Adrenal gland (tissue), 5 donors: ENCODE measurements around the gene PCDH18.

ENCODE experiments used
- CTCF ChIP-seq, 6 experiments: fragments of 450-650 bp in 4 of 6; fragments of 200-600 bp in 2 of 6; sonication (generic) in 1 of 6; IDR thresholded peaks; 1 replicate in 5 of 6; 2 replicates in 1 of 6; pipeline versions ENCODE4 v1.5.1 to v1.8.0; 2016 to 2021; ENCODE audit warnings: antibody characterized with exemption in 6 of 6, mild to moderate bottlenecking in 2 of 6, moderate library complexity in 1 of 6
- POLR2A ChIP-seq, 2 donors: fragments of 450-650 bp; IDR thresholded peaks; one replicate each; pipeline ENCODE4 v1.6.1; 2017; ENCODE audit warnings: antibody characterized with exemption in 2 of 2, mild to moderate bottlenecking in 2 of 2, moderate library complexity in 1 of 2
- donor health status: DM: no; HTN: no; CAD: no.

GRCh38 chr4:137572647-137573046, 40.4 kb upstream of the PCDH18 start:
- TF ChIP-seq CTCF (IDR thresholded peaks at IDR 0.05) (no peak), POLR2A (IDR thresholded peaks at IDR 0.05) (no peak)
